Subcutaneous abdominal adipose tissue (tissue), 5 donors: ENCODE data around the gene C9orf50.

Source experiments
- H3K27ac ChIP-seq: one replicate; pipeline ENCODE4 v1.7.0; 2013; ENCODE audit warnings: low read depth, mild to moderate bottlenecking, inconsistent platforms, low read length, moderate library complexity
- H3K27me3 ChIP-seq, 5 donors: one replicate each; pipeline ENCODE4 v1.7.0; 2013; ENCODE audit warnings: low read length in 5 of 5, inconsistent platforms in 1 of 5; ENCODE audit not compliant: control insufficient read depth in 5 of 5, insufficient read depth in 4 of 5
- H3K36me3 ChIP-seq, 5 donors: one replicate each; pipeline ENCODE4 v1.7.0; 2013; ENCODE audit warnings: low read length in 5 of 5; ENCODE audit not compliant: control insufficient read depth in 5 of 5, insufficient read depth in 5 of 5
- H3K4me1 ChIP-seq, 5 donors: one replicate each; pipeline ENCODE4 v1.7.0; 2013; ENCODE audit warnings: low read length in 5 of 5, mild to moderate bottlenecking in 3 of 5, moderate library complexity in 1 of 5; ENCODE audit not compliant: control insufficient read depth in 5 of 5, insufficient read depth in 5 of 5
- H3K4me3 ChIP-seq, 5 donors: one replicate each; pipeline ENCODE4 v1.7.0; 2013; ENCODE audit warnings: low read length in 5 of 5, low read depth in 1 of 5
- H3K9ac ChIP-seq, 5 donors: one replicate each; pipeline ENCODE4 v1.7.0; 2013; ENCODE audit warnings: low read length in 5 of 5, mild to moderate bottlenecking in 4 of 5, moderate library complexity in 3 of 5
- H3K9me3 ChIP-seq, 5 donors: one replicate each; pipeline ENCODE4 v1.7.0; 2013; ENCODE audit warnings: low read length in 5 of 5; ENCODE audit not compliant: control insufficient read depth in 5 of 5
- donor health status: healthy.
- donor health status: healthy.
- donor health status: healthy.
- donor health status: healthy.
- donor health status: healthy.

The C9orf50 gene

DNA sequence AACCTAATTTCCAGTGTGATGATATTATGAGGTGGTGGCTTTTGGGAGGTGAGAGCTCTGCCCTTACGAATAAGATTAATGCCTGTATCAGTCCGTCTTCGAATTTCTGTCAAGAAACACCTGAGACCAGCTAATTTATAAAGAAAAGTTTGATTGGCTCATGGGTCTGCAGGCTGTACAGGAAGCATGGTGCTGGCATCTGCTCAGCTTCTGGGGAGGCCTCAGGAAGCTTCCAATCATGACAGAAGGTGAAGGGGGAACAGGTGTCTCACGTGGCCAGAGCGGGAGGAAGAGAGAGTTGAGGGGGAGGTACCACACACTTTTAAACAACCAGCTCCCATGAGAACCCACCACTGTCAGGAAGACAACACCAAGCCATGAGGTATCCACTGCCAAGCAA is 46.9 kb downstream of the C9orf50 start:
- Histone ChIP-seq H3K36me3 (no peaks in the 10 kb centered on the region), H3K27ac (no peak overlapping the region), H3K4me3 (no peak overlapping the region), H3K27me3 (peaks cover 0 to 10% (median 7%) of the 10 kb centered on the region in 5 donors), H3K4me1 (peaks cover 0 to 30% (median 19%) of the 10 kb centered on the region in 5 donors), H3K9me3 (no peaks in the 10 kb centered on the region), H3K9ac (no peak overlapping the region)

DNA sequence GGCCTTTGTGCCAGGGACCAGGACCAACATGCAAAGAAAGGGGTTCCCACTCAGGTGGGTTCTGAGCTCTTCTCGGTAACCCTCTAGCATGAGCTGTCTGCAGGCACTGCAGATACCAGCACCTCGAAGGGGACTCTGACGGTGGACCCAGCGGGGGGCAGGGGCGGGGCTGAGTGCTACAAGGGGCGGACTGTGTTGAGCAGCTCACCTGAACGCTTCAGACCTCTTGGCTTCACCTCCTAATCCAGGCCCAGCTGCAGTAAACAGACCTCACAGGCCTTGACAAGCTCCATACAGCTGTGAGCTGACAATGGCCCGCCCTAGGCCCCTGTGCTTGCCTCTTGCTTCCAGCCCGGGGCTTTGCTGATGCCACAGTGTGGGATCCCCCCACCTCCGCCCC is 48.4 kb downstream of the C9orf50 start:
- H3K27ac ChIP-seq, result no peak overlapping the region

GRCh38 chr9:129572052-129572425 is 48.9 kb downstream of the C9orf50 start:
- Histone ChIP-seq H3K9ac (no peak overlapping the region), H3K27ac (no peak overlapping the region), H3K9me3 (no peaks in the 10 kb centered on the region), H3K27me3 (peaks cover 0 to 11% (median 7%) of the 10 kb centered on the region in 5 donors), H3K4me1 (peaks cover 0 to 38% (median 29%) of the 10 kb centered on the region in 5 donors), H3K4me3 (no peak overlapping the region), H3K36me3 (no peaks in the 10 kb centered on the region)

More for the DNA sequence above, 48.4 kb downstream of the C9orf50 start:
- peaks cover 0 to 11% (median 7%) of the 10 kb centered on the region in 5 donors for H3K27me3 ChIP-seq
- H3K4me3 ChIP-seq, result no peak overlapping the region
- H3K4me1 ChIP-seq, result peaks cover 0 to 40% (median 29%) of the 10 kb centered on the region in 5 donors
- H3K36me3 ChIP-seq, result no peaks in the 10 kb centered on the region
- no peak overlapping the region for H3K9ac ChIP-seq
- H3K9me3 ChIP-seq, result no peaks in the 10 kb centered on the region

- peaks cover 0 to 33% (median 26%) of the 10 kb centered on the region in 5 donors for H3K4me1 ChIP-seq
These were observed 49.4 kb downstream of the C9orf50 start for GRCh38 chr9:129571298-129572051.

GRCh38 chr9:129570450-129571297 is 50.2 kb downstream of the C9orf50 start:
- H3K27me3 ChIP-seq, result peaks cover 0 to 9% (median 0%) of the 10 kb centered on the region in 5 donors
- H3K9ac ChIP-seq, result peak overlapping the region in 1 of 5 donors; percentile 42
- H3K27ac ChIP-seq, result peak overlapping the region; percentile 10
- no peaks in the 10 kb centered on the region for H3K36me3 ChIP-seq
- no peak overlapping the region for H3K4me3 ChIP-seq
- H3K4me1 ChIP-seq, result peaks cover 0 to 32% (median 26%) of the 10 kb centered on the region in 5 donors
- H3K9me3 ChIP-seq, result no peaks in the 10 kb centered on the region

More at GRCh38 chr9:129571298-129572051, 49.4 kb downstream of the C9orf50 start:
- Histone ChIP-seq H3K27me3 (peaks cover 0 to 9% (median 4%) of the 10 kb centered on the region in 5 donors), H3K9ac (peak overlapping the region in 1 of 5 donors; percentile 42), H3K27ac (no peak overlapping the region), H3K36me3 (no peaks in the 10 kb centered on the region), H3K4me3 (no peak overlapping the region), H3K9me3 (no peaks in the 10 kb centered on the region)

- Histone ChIP-seq H3K4me3 (peak overlapping the region in 2 of 5 donors; percentile 5 to 22), H3K9ac (no peak overlapping the region), H3K27me3 (peaks cover 0 to 9% (median 0%) of the 10 kb centered on the region in 5 donors), H3K4me1 (peaks cover 0 to 32% (median 26%) of the 10 kb centered on the region in 5 donors), H3K27ac (peak overlapping the region; percentile 10), H3K9me3 (no peaks in the 10 kb centered on the region), H3K36me3 (no peaks in the 10 kb centered on the region)
These were observed 51.1 kb downstream of the C9orf50 start for GRCh38 chr9:129569502-129570449.

GRCh38 chr9:129568560-129569501 is 52.1 kb downstream of the C9orf50 start:
- Histone ChIP-seq H3K27ac (no peak overlapping the region), H3K36me3 (no peaks in the 10 kb centered on the region), H3K9ac (peak overlapping the region in 1 of 5 donors; percentile 51), H3K9me3 (no peaks in the 10 kb centered on the region), H3K4me1 (peaks cover 0 to 32% (median 26%) of the 10 kb centered on the region in 5 donors), H3K27me3 (peaks cover 0 to 9% (median 0%) of the 10 kb centered on the region in 5 donors), H3K4me3 (peak overlapping the region in 4 of 5 donors; percentile 38 to 59 (median 41))

GRCh38 chr9:129567842-129568559 is 52.9 kb downstream of the C9orf50 start:
- H3K27me3 ChIP-seq, result peaks cover 0 to 9% (median 0%) of the 10 kb centered on the region in 5 donors

More at GRCh38 chr9:129567842-129568559, 52.9 kb downstream of the C9orf50 start:
- peak overlapping the region in 4 of 5 donors; percentile 38 to 59 (median 41) for H3K4me3 ChIP-seq
- peaks cover 0 to 32% (median 26%) of the 10 kb centered on the region in 5 donors for H3K4me1 ChIP-seq
- H3K27ac ChIP-seq, result no peak overlapping the region
- no peaks in the 10 kb centered on the region for H3K36me3 ChIP-seq
- H3K9me3 ChIP-seq, result no peaks in the 10 kb centered on the region
- peak overlapping the region in 1 of 5 donors; percentile 51 for H3K9ac ChIP-seq
